Thyroid gland (tissue), 4 donors: Measurements from ENCODE around the gene ZFHX3. TPM values are rescaled to one million over a fixed set of nuclear protein-coding genes. Genes with fewer than 3 reads are reported as not detected.
A peak's percentile ranks its signal among the peaks of the same experiment; 100 is the strongest.

ENCODE experiments used
- DNase-seq, 2 donors: peaks; one replicate each; pipeline ENCODE4 v3.0.0-alpha.2; 2019
- H3K27ac ChIP-seq, 3 donors: fragments of 200-600 bp; sonication (generic); 1 replicate in 2 of 3; 2 replicates in 1 of 3; pipeline ENCODE4 v1.5.1; 2016 to 2019; ENCODE audit warnings: mild to moderate bottlenecking in 1 of 3, moderate library complexity in 1 of 3
- H3K27me3 ChIP-seq: fragments of 200-600 bp; sonication (generic); one replicate; pipeline ENCODE4 v1.5.1; 2019
- H3K36me3 ChIP-seq, 2 donors: fragments of 200-600 bp; sonication (generic); one replicate each; pipeline ENCODE4 v1.5.1; 2016 to 2019
- H3K4me1 ChIP-seq, 2 donors: fragments of 200-600 bp; sonication (generic); one replicate each; pipeline ENCODE4 v1.5.1; 2017 to 2019
- H3K4me3 ChIP-seq, 3 donors: fragments of 200-600 bp; sonication (generic); replicated peaks in 1 of 3; 1 replicate in 2 of 3; 2 replicates in 1 of 3; pipeline ENCODE4 v1.5.1; 2016; ENCODE audit warnings: mild to moderate bottlenecking in 1 of 3
- H3K9me3 ChIP-seq: fragments of 200-600 bp; sonication (generic); one replicate; pipeline ENCODE4 v1.5.1; 2017
- CTCF ChIP-seq, 6 experiments: fragments of 200-600 bp in 3 of 6; fragments of 450-650 bp in 3 of 6; sonication (generic) in 3 of 6; IDR thresholded peaks; one replicate each; pipeline ENCODE4 v1.5.1; 2016 to 2019; ENCODE audit warnings: antibody characterized with exemption in 6 of 6, mild to moderate bottlenecking in 2 of 6, inconsistent platforms in 1 of 6, moderate library complexity in 1 of 6
- POLR2A ChIP-seq, 2 donors: fragments of 450-650 bp; IDR thresholded peaks; one replicate each; pipeline ENCODE4 v1.6.1; 2017; ENCODE audit warnings: antibody characterized with exemption in 2 of 2, mild to moderate bottlenecking in 2 of 2, moderate library complexity in 1 of 2
- WGBS, 2 donors: methylation state at CpG; one replicate each; pipeline ENCODE4 v1.1.5; 2017; 5-methylcytosine and 5-hydroxymethylcytosine counted together
- intact Hi-C: fragments of 100-400 bp; cut with DNase I; formaldehyde crosslinking; loops from one replicate; pipeline ENCODE4 v1.15.1; 2023
- total RNA-seq, 4 donors: library from RNA; depleted of rRNA; stranded (reverse); fragments of >200 nt; gene quantifications; one replicate each; pipeline ENCODE4 v1.2.3, GENCODE V29; 2016

ZFHX3 gene
- total RNA-seq, 4 donors from 2014 or later: 27.4 to 92.9 (median 45.5) TPM

DNA sequence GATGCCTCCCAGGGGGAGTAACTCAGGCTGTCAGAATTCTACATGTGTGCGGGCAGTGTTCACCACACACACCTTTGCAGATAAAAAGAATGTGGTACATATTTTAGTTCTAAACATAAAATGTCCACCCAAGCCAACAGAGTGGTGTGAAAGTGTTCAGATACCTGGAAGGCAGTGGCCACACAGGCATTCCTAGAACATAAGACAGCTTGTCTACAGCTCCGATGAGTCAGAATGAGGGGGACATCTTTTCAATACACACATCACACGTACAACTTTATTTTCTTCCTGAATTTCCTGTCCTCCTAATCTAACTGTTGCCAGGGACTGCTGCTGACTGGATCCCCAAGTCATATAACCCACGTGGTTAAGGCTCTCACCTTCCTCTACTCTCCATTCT lies 142.3 kb downstream of the ZFHX3 start:
- intact Hi-C loops: no loop called here
- Histone ChIP-seq H3K4me1 (peaks cover 0 to 9% of the 10 kb centered on the region in 2 donors), H3K4me3 (no peak overlapping the region), H3K27me3 (no peaks in the 10 kb centered on the region), H3K9me3 (no peaks in the 10 kb centered on the region), H3K36me3 (no peaks in the 10 kb centered on the region), H3K27ac (no peak overlapping the region)
- 82 to 85% methylated on average over 4 of the region's 4 CpGs for WGBS, 2 donors
- no peak for TF ChIP-seq POLR2A (IDR thresholded peaks at IDR 0.05)
- no peak for TF ChIP-seq CTCF (IDR thresholded peaks at IDR 0.05)
- DNase-seq: no peak

DNA sequence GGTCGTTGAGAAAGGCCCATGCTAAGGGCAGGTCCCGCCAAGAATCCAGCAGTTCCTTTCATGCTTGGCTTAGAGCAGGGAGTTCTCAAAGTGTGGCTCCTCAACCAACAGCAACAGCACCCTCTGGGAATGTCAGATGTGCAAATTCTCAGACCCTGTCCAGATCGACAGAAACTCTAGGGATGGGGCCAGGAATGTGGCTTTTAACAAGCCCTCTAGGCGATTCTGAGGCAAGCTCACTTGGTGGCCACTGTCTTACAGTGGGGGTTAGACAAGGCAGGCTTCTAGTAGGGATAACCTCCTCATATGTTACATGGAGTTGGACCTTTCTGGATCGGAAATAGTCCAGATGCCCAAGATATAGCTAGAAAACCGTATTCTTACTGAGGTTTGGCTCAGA lies 144.8 kb downstream of the ZFHX3 start:
- no peaks in the 10 kb centered on the region for H3K36me3 ChIP-seq
- no peak overlapping the region for H3K27ac ChIP-seq
- H3K4me3 ChIP-seq: no peak overlapping the region
- peaks cover 0 to 9% of the 10 kb centered on the region in 2 donors for H3K4me1 ChIP-seq
- intact Hi-C loops: no loop called here
- TF ChIP-seq POLR2A (IDR thresholded peaks at IDR 0.05) (no peak), CTCF (IDR thresholded peaks at IDR 0.05) (no peak)
- H3K27me3 ChIP-seq: no peaks in the 10 kb centered on the region
- no peaks in the 10 kb centered on the region for H3K9me3 ChIP-seq
- WGBS, 2 donors: 80 to 83% methylated on average over 5 of the region's 6 CpGs
- DNase-seq: no peak

- H3K9me3 ChIP-seq: no peaks in the 10 kb centered on the region
- no peak for DNase-seq
- H3K4me1 ChIP-seq: peaks cover 0 to 9% of the 10 kb centered on the region in 2 donors
- no peak overlapping the region for H3K4me3 ChIP-seq
- H3K27me3 ChIP-seq: no peaks in the 10 kb centered on the region
- no peaks in the 10 kb centered on the region for H3K36me3 ChIP-seq
- WGBS, 2 donors: 85 to 89% methylated on average over 7 of the region's 7 CpGs
- no peak for TF ChIP-seq CTCF (IDR thresholded peaks at IDR 0.05)
- TF ChIP-seq POLR2A (IDR thresholded peaks at IDR 0.05): no peak
- intact Hi-C loops: no loop called here
- no peak overlapping the region for H3K27ac ChIP-seq
Observed at GRCh38 chr16:72902206-72902605, 145.7 kb downstream of the ZFHX3 start.

DNA sequence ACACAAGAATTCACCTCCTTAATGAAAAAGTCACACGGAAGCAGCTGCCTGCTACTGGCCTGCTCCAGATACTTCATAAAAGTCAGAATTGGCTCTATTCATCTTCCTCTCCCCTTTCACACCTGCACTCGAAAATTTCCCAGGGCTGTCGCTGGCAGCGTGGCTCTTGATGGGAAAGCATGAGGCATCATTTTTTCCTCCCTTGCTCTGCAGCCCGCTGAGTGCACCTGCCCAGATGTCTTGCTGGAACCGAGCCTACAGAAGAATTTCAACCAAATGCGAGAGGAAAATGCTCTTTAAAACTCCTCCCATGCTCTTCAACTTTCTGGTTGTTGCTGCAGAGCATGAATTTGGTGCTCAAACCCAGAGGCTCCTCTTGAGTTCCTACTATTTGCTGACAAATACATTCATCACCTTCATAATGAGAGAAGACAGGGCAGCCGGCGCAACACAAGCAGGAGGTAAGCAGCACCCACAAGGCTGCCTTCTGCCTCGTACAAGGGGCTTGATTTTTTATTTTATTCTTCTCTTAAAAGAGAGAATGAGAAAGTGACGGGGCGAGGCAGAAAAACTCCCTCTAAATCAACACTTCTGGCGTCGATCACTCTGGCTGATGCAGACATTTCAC lies 146.8 kb downstream of the ZFHX3 start:
- no peak for TF ChIP-seq POLR2A (IDR thresholded peaks at IDR 0.05)
- no peak for TF ChIP-seq CTCF (IDR thresholded peaks at IDR 0.05)
- WGBS, 2 donors: 60 to 61% methylated on average over 14 of the region's 14 CpGs
- intact Hi-C loops: no loop called here
- H3K4me1 ChIP-seq: peaks cover 0 to 9% of the 10 kb centered on the region in 2 donors
- H3K27me3 ChIP-seq: no peaks in the 10 kb centered on the region
- no peak overlapping the region for H3K27ac ChIP-seq
- H3K36me3 ChIP-seq: no peaks in the 10 kb centered on the region
- peak; percentile 55 to 71 for DNase-seq
- no peaks in the 10 kb centered on the region for H3K9me3 ChIP-seq
- no peak overlapping the region for H3K4me3 ChIP-seq

GRCh38 chr16:72898216-72898825 lies 149.6 kb downstream of the ZFHX3 start:
- intact Hi-C loops: no loop called here
- Histone ChIP-seq H3K4me1 (peaks cover 18 to 30% of the 10 kb centered on the region in 2 donors), H3K9me3 (no peaks in the 10 kb centered on the region), H3K36me3 (no peaks in the 10 kb centered on the region), H3K27me3 (no peaks in the 10 kb centered on the region), H3K27ac (no peak overlapping the region), H3K4me3 (no peak overlapping the region)
- WGBS, 2 donors: 87 to 94% methylated on average over 8 of the region's 8 CpGs
- TF ChIP-seq POLR2A (IDR thresholded peaks at IDR 0.05) (no peak), CTCF (IDR thresholded peaks at IDR 0.05) (no peak)
- no peak for DNase-seq
